Midbrain (tissue), 1 donor: ENCODE results near the gene FAM151A.
"Not testable (repeated sequence)": the region's sequence is repeated elsewhere in the genome, so short reads cannot be mapped to it uniquely, and the experiment has no call there.

Source experiments
- DNase-seq: peaks from one replicate; lab custom pipeline; 2025; lab: John Stamatoyannopoulos, UW

The FAM151A gene

GRCh38 chr1:54636461-54637446 lies 13.4 kb upstream of the FAM151A start:
- DNase-seq, result not testable (repeated sequence)

- not testable (repeated sequence) for DNase-seq
These were observed 12.5 kb upstream of the FAM151A start for GRCh38 chr1:54635804-54636203.

DNA sequence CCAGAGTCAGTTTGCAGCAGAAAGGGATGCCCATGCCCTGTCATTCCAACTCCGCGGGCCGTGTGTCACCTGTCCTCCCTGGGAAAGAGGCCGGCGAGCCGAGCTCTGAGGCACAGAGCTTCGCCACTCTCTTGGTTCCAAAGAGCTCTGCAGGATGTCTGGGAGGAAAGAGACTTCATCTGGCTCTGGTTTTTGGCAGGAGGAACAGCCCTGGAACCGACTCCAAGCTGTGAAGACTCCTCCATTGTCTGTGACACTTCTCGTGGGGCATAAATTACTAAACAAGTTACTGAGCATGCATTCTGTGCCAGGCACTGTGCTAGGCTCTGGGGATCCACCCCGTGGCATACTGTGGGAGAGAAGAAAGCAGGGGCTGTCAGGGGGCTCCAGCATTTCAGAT lies 3.9 kb upstream of the FAM151A start:
- peak; percentile 7 for DNase-seq

- DNase-seq, result no peak
These were observed 1.4 kb upstream of the FAM151A start for GRCh38 chr1:54624466-54625464.

GRCh38 chr1:54619749-54620148 lies 3.6 kb downstream of the FAM151A start:
- no peak for DNase-seq

DNA sequence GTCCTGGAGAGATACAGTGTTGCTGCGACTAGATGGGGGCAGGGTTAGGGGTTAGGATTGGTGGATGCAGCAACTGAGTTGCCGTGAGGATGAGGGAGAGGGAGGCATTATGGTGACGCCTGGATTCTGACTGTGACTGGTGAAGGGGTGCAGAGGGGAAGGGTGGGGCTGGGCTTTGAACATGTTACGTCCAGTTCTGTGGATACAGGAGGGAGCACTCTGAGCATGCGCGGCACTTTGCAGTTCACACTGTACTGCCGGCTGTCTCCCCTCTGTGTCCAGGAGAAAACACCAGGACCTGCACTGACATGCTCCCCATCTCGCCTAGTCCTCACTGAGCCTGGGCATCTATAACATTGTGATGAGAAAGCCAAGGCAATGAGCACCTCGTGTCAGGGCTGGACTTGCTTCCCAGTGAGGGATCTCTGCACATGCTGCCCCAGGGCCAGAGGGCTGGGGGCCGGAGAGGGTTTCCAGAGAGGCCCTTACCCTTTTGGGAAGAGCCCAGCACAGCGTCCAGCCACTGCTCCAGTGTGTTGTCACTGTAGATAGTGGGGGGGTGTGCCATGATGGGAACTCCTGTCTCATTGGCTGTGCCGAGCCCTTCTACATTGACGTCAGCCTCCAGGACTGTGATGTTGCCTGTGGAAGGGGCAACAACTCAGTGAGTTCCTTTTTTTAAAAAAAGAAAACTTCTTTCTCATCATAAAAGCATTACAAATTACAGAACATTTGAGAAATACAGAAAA lies 7.6 kb downstream of the FAM151A start:
- DNase-seq, result no peak

- DNase-seq, result no peak
These were observed 8.8 kb downstream of the FAM151A start for GRCh38 chr1:54614563-54614962.

DNA sequence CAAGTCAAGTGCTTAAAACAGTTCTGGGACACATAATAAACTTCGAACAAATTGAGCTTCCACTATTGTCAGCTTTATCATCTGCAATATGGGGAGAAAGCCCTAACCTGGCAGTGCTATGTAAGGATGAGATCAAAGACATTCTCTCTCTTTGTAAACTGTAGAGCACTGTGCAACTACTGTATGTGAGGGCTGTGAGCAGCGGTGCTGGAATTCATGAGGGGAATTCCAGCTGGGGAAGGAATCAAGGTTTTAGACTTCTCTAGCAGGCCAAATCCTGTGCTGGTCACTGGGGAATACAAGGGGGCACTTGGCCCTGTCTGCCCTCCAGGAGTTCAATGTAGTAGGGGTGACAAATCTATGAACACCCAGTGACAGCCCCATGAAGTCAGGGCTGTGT lies 9.3 kb downstream of the FAM151A start:
- DNase-seq, result no peak

DNA sequence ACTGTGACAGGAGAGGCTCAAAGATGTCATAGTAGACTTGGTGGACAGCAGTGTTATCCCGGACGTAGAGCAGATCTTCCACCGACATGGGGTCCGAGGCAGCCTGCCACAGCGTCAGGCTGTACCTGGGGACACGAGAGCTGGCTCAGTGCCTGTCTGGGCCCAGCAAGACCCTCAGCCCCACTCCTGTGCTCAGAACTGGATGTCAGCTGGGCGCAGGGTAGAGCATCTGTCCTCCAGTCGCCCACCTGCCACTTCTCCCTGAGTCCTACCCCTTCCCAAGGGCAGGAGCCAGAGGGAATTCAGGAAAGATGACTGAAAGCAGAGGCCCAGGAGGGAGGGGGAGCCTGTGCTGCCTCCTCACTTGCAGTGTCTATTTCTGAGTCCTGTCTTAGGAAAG lies 11.7 kb downstream of the FAM151A start:
- DNase-seq, result no peak

DNA sequence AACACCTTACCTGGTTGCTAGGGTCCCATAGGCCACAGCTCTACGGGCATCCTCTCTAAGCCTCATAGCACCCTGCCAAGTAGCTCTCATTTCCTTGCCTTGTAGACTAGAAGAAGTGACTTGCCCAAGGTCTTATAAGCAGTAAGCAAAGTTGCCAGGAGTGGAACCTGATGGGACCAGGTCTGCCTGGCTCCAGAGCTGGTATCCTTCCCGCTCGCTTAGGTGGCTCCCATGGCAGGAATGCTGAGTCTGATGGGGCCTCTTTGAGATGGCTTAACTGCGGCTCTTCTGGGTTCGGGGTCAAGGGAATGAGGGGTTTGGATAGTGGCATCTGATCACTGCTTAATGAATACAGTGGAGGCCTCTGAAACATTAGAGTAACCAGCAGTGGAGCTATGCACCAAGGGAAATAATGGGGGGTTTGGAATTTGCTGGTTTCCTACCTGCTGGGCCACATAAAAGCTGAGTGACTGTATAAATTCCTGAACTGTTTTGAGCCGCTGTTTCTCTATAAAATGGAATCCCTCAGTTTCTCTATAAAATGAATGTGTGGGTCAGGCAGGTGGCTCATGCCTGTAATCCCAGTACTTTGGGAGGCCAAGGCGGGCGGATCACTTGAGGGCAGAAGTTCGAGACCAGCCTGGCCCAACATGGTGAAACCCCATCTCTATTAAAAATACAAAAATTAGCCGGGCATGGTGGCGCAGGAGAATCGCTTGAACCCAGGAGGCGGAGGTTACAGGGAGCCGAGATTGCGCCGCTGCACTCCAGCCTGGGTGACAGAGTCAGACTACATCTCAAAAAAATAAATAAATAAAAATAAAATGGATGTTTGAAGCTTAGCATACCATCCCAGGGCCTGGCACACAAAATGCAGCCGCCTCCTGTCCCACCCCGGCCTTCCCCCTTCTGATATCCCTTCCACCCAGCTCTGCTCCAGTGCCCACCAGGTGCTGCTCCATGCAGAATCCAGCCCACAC lies 12.4 kb downstream of the FAM151A start:
- no peak for DNase-seq

DNA sequence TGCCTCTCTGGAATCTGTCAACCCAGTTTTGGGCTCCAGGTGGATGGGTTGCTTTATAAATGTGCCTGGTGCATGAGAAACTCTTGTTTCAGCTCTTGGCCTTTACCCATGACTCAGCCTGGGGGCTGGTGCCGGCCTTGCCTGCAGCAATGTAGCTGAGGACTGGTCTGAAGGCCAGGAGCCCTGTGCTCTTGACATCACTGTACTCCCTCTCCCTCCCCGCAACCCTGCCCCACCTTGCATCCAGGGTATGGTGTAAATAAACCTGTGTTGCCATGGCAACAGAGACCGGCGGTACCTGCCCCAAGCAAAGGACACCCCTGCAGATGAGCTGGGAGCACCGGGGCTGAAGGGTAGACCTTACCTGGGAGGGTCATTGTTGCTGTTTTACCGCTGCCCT lies 13.3 kb downstream of the FAM151A start:
- no peak for DNase-seq

GRCh38 chr1:54609301-54609921 lies 13.9 kb downstream of the FAM151A start:
- DNase-seq, result peak; percentile 33

- DNase-seq, result no peak
These were observed 14.6 kb downstream of the FAM151A start for GRCh38 chr1:54608566-54609230.

GRCh38 chr1:54607821-54608565 lies 15.3 kb downstream of the FAM151A start:
- no peak for DNase-seq

DNA sequence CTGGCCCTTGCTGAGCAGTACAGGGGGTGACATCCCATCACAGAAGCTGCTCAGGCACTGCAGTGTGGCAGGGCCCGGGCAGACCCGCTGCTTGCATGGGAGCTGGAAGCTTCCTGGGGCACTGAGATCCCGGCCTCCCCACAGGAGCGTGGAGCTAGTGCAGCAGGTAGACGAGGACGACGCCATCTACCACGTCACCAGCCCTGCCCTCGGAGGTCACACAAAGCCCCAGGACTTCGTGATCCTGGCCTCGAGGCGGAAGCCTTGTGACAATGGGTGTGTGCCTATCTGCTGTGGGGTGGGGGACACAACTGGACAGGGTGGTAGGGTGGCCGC lies 16.4 kb downstream of the FAM151A start:
- DNase-seq, result no peak

DNA sequence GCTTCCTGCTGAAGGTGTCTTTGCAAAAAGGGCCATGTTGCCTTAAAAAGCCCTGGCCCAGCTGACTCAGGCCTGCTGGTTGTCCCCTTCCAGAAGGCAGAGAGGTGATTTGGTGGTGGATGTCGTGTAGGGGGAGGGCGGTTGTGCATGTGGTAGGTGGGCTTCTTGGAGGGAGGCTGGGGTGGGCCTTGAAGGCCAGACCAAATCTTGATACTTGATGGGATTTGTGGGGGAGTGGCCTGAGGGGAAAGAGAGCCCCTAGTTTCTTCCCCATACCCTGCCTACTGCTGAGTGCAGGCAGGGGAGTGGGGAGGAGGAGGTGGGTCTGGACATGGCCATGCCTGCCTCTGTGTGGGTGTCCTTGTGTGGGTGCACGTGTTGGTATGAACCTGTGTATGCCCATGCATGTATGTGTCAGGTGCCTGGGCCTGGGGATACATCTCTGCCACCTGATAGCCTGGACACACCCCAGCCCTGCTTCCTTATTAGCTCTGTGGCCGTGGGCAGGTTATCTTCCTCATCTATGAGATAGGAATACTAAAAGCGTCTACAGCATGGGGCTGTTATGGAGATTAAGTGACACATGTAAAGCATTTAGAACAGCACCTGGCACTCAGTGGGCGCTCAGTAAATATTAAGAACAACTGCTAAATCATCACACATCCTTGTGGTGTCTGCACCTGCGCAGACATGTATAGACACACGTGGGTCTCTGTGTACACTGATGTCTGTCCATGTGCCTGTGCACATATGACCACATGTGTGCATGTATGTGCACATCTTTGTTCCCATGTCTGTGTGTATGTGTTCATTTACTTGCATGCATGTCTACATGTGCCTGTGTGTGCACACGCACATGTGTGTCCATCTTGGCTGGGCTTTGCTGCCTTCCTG lies 17.0 kb downstream of the FAM151A start:
- no peak for DNase-seq

- no peak for DNase-seq
These were observed 18.6 kb downstream of the FAM151A start for GRCh38 chr1:54604572-54605370.
